ENCODE measurements around the gene GABRB3.
"Not testable (repeated sequence)": the region's sequence is repeated elsewhere in the genome, so short reads cannot be mapped to it uniquely, and the experiment has no call there.

Gene GABRB3

DNA sequence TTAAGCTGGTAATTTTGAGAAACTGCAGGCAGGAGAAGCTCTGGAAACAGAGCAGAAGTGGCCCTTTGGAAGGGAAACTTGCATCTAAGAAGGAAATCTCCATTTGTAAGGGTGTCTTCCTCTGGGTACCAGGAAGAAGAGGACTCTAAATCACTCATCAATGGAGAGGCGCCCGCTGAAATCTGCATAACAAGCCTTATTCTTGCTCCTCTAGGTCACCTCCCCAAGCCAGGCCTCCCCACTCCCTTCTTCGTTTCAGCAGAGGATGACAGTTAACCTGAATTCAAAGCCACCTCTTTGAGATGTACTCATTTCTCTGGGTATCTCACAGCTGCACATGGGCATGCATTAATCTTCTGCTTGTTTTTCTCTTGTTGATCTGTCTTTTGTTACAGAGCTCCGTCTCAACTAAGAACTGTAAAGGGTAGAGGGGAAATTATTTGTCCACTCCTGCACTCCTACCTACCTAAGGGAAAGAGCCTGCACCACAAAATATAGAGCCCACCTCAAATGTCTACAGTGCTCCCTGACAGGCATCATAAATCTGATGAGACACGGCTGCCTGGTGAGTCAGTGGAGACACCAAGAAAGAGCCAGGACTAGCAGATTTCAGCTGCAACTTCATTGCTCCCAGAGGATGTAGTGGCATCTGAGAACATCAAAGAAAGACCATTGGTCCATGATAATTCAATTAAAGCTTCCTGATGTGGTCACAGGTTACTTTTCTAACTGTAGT is 51.5 kb downstream of the GABRB3 start:
- TF ChIP-seq PPARA (CRISPR knock-in tag; IDR thresholded peaks at IDR 0.05; ENCODE audit: borderline replicate concordance) (no peak), OSR1 (CRISPR knock-in tag; IDR thresholded peaks at IDR 0.05) (no peak), TCF4 (CRISPR knock-in tag; IDR thresholded peaks at IDR 0.05; ENCODE audit: borderline replicate concordance) (no peak), TOX (CRISPR knock-in tag; IDR thresholded peaks at IDR 0.05; ENCODE audit: borderline replicate concordance) (no peak), ARNTL (CRISPR knock-in tag; IDR thresholded peaks at IDR 0.05; ENCODE audit: borderline replicate concordance, low read depth) (no peak), BACH2 (CRISPR knock-in tag; IDR thresholded peaks at IDR 0.05; ENCODE audit: borderline replicate concordance) (no peak), GLIS3 (CRISPR knock-in tag; IDR thresholded peaks at IDR 0.05) (no peak), ZNF70 (CRISPR knock-in tag; IDR thresholded peaks at IDR 0.05) (no peak), ZFP3 (CRISPR knock-in tag; IDR thresholded peaks at IDR 0.05) (no peak), ZFP30 (CRISPR knock-in tag; IDR thresholded peaks at IDR 0.05) (no peak), RARB (CRISPR knock-in tag; IDR thresholded peaks at IDR 0.05) (no peak), ZNF8 (CRISPR knock-in tag; IDR thresholded peaks at IDR 0.05) (no peak), SNAI2 (CRISPR knock-in tag; IDR thresholded peaks at IDR 0.05) (no peak), ESRRG (CRISPR knock-in tag; IDR thresholded peaks at IDR 0.05) (no peak), CSDC2 (CRISPR knock-in tag; IDR thresholded peaks at IDR 0.05) (no peak)
- TF ChIP-seq, protein P1, sequence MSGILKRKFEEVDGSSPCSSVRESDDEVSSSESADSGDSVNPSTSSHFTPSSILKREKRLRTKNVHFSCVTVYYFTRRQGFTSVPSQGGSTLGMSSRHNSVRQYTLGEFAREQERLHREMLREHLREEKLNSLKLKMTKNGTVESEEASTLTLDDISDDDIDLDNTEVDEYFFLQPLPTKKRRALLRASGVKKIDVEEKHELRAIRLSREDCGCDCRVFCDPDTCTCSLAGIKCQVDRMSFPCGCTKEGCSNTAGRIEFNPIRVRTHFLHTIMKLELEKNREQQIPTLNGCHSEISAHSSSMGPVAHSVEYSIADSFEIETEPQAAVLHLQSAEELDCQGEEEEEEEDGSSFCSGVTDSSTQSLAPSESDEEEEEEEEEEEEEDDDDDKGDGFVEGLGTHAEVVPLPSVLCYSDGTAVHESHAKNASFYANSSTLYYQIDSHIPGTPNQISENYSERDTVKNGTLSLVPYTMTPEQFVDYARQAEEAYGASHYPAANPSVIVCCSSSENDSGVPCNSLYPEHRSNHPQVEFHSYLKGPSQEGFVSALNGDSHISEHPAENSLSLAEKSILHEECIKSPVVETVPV (CRISPR knock-in tag; IDR thresholded peaks at IDR 0.05): no peak
- TF ChIP-seq, protein P2, sequence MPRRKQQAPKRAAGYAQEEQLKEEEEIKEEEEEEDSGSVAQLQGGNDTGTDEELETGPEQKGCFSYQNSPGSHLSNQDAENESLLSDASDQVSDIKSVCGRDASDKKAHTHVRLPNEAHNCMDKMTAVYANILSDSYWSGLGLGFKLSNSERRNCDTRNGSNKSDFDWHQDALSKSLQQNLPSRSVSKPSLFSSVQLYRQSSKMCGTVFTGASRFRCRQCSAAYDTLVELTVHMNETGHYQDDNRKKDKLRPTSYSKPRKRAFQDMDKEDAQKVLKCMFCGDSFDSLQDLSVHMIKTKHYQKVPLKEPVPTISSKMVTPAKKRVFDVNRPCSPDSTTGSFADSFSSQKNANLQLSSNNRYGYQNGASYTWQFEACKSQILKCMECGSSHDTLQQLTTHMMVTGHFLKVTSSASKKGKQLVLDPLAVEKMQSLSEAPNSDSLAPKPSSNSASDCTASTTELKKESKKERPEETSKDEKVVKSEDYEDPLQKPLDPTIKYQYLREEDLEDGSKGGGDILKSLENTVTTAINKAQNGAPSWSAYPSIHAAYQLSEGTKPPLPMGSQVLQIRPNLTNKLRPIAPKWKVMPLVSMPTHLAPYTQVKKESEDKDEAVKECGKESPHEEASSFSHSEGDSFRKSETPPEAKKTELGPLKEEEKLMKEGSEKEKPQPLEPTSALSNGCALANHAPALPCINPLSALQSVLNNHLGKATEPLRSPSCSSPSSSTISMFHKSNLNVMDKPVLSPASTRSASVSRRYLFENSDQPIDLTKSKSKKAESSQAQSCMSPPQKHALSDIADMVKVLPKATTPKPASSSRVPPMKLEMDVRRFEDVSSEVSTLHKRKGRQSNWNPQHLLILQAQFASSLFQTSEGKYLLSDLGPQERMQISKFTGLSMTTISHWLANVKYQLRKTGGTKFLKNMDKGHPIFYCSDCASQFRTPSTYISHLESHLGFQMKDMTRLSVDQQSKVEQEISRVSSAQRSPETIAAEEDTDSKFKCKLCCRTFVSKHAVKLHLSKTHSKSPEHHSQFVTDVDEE (CRISPR knock-in tag; IDR thresholded peaks at IDR 0.05): no peak
- TF ChIP-seq, protein P3, sequence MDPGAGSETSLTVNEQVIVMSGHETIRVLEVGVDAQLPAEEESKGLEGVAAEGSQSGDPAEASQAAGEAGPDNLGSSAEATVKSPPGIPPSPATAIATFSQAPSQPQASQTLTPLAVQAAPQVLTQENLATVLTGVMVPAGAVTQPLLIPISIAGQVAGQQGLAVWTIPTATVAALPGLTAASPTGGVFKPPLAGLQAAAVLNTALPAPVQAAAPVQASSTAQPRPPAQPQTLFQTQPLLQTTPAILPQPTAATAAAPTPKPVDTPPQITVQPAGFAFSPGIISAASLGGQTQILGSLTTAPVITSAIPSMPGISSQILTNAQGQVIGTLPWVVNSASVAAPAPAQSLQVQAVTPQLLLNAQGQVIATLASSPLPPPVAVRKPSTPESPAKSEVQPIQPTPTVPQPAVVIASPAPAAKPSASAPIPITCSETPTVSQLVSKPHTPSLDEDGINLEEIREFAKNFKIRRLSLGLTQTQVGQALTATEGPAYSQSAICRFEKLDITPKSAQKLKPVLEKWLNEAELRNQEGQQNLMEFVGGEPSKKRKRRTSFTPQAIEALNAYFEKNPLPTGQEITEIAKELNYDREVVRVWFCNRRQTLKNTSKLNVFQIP (CRISPR knock-in tag; IDR thresholded peaks at IDR 0.05; ENCODE audit: borderline replicate concordance, low read depth): no peak
- TF ChIP-seq, protein P4, sequence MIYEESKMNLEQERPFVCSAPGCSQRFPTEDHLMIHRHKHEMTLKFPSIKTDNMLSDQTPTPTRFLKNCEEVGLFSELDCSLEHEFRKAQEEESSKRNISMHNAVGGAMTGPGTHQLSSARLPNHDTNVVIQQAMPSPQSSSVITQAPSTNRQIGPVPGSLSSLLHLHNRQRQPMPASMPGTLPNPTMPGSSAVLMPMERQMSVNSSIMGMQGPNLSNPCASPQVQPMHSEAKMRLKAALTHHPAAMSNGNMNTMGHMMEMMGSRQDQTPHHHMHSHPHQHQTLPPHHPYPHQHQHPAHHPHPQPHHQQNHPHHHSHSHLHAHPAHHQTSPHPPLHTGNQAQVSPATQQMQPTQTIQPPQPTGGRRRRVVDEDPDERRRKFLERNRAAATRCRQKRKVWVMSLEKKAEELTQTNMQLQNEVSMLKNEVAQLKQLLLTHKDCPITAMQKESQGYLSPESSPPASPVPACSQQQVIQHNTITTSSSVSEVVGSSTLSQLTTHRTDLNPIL (CRISPR knock-in tag; IDR thresholded peaks at IDR 0.05; ENCODE audit: low read depth): no peak
- TF ChIP-seq, protein P5, sequence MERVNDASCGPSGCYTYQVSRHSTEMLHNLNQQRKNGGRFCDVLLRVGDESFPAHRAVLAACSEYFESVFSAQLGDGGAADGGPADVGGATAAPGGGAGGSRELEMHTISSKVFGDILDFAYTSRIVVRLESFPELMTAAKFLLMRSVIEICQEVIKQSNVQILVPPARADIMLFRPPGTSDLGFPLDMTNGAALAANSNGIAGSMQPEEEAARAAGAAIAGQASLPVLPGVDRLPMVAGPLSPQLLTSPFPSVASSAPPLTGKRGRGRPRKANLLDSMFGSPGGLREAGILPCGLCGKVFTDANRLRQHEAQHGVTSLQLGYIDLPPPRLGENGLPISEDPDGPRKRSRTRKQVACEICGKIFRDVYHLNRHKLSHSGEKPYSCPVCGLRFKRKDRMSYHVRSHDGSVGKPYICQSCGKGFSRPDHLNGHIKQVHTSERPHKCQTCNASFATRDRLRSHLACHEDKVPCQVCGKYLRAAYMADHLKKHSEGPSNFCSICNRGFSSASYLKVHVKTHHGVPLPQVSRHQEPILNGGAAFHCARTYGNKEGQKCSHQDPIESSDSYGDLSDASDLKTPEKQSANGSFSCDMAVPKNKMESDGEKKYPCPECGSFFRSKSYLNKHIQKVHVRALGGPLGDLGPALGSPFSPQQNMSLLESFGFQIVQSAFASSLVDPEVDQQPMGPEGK (CRISPR knock-in tag; IDR thresholded peaks at IDR 0.05; ENCODE audit: borderline replicate concordance): no peak
- ATAC-seq: no peak

DNA sequence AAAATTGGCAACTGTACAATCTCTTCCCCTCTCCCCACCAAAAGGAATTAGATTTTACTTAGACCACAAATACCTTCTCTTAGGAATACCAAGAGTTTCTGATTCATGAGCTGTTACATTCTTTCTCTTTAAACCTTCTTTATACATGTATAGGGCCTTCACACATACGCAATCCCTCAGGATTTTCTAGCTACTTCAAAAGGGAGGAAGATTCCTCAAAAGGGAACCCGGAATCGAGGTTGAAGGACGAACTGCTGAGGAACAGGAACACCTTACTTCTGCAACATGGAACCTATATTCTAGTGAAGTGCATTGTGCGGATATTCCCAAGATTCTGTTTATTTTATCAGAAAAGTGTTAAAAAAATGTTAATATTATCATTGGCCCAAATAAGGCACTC is 52.3 kb downstream of the GABRB3 start:
- ATAC-seq: no peak
- TF ChIP-seq, protein P3 (CRISPR knock-in tag; IDR thresholded peaks at IDR 0.05; ENCODE audit: borderline replicate concordance, low read depth): no peak
- TF ChIP-seq PPARA (CRISPR knock-in tag; IDR thresholded peaks at IDR 0.05; ENCODE audit: borderline replicate concordance): no peak
- no peak for TF ChIP-seq CSDC2 (CRISPR knock-in tag; IDR thresholded peaks at IDR 0.05)
- TF ChIP-seq ARNTL (CRISPR knock-in tag; IDR thresholded peaks at IDR 0.05; ENCODE audit: borderline replicate concordance, low read depth): no peak
- TF ChIP-seq ZC3H10 (CRISPR knock-in tag; IDR thresholded peaks at IDR 0.05): no peak
- no peak for TF ChIP-seq TOX (CRISPR knock-in tag; IDR thresholded peaks at IDR 0.05; ENCODE audit: borderline replicate concordance)
- TF ChIP-seq ZFP30 (CRISPR knock-in tag; IDR thresholded peaks at IDR 0.05): no peak

DNA sequence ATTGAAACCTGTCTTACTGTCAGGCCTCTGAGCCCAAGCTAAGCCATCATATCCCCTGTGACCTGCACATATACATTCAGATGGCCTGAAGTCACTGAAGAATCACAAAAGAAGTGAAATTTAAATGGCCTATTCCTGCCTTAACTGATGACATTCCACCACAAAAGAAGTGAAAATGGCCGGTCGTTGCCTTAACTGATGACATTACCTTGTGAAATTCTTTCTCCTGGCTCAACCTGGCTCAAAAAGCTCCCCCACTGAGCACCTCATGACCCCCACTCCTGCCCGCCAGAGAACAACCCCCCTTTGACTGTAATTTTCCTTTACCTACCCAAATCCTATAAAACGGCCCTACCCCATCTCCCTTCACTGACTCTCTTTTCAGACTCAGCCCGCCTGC is 53.0 kb downstream of the GABRB3 start:
- ATAC-seq: not testable (repeated sequence)

Data from SK-N-SH treated with all-trans-retinoic acid at 6 μM for 48 hours (cell line).